Endothelial cell of umbilical vein (primary cell): ENCODE results near the gene COL4A1. TPM values are rescaled to one million over a fixed set of nuclear protein-coding genes. Genes with fewer than 3 reads are reported as not detected.

Experiments
- BruUV-seq: library from RNA; stranded (reverse); fragments of 400-500 nt; replicated peaks from 2 replicates; lab custom pipeline; 2021; lab: Mats Ljungman, UMichigan
- CTCF ChIA-PET: fragments of 300-600, 350-600 bp; sonication (Branson Sonifier 250); formaldehyde crosslinking; loops from one replicate; lab custom pipeline; 2021; ENCODE audit warnings: antibody characterized with exemption, inconsistent platforms; lab: Charles Lee
- POLR2A ChIA-PET: fragments of 300-600, 350-600 bp; sonication (Branson Sonifier 250); formaldehyde crosslinking; loops from one replicate; lab custom pipeline; 2021; ENCODE audit warnings: antibody characterized with exemption, inconsistent platforms; lab: Charles Lee
- DNase-seq: peaks from one replicate; pipeline ENCODE4 v3.0.0-alpha.2; 2011; ENCODE audit warnings: low read depth, low spot score
- FAIRE-seq: peaks from 2 replicates; lab custom pipeline; 2011; peaks lifted over from hg19 to GRCh38; lab: Jason Lieb, UNC
- H2AFZ ChIP-seq: 2 replicates; pipeline ENCODE4 v1.6.0; 2012; ENCODE audit warnings: low read depth, low read length, control low read depth, inconsistent platforms
- H3K27ac ChIP-seq: 2 replicates; pipeline ENCODE4 v1.5.1; 2011; ENCODE audit warnings: low read depth, mild to moderate bottlenecking, control low read depth, low read length, moderate library complexity; ENCODE audit not compliant: insufficient read depth
- H3K27me3 ChIP-seq, 2 experiments: 2 replicates each; pipeline versions ENCODE4 v1.6.0 to v1.6.1; 2011; ENCODE audit warnings: low read length in 2 of 2, mixed read lengths in 1 of 2; ENCODE audit not compliant: control insufficient read depth in 2 of 2, insufficient read depth in 2 of 2
- H3K36me3 ChIP-seq, 2 experiments: 2 replicates in 1 of 2; 3 replicates in 1 of 2; pipeline ENCODE4 v1.5.1; 2011; ENCODE audit warnings: low read length in 2 of 2, mild to moderate bottlenecking in 1 of 2, moderate library complexity in 1 of 2; ENCODE audit not compliant: control insufficient read depth in 2 of 2, insufficient read depth in 2 of 2; ENCODE audit errors: extremely low read depth in 1 of 2
- H3K4me1 ChIP-seq: 3 replicates; pipeline ENCODE4 v1.5.1; 2011; ENCODE audit warnings: mild to moderate bottlenecking, low read length; ENCODE audit not compliant: control insufficient read depth, insufficient read depth; ENCODE audit errors: extremely low read depth
- H3K4me2 ChIP-seq: 2 replicates; pipeline ENCODE4 v1.6.1; 2011; ENCODE audit warnings: low read length, control low read depth, mixed read lengths; ENCODE audit not compliant: insufficient read depth
- H3K4me3 ChIP-seq, 3 experiments: fragments of 200-600 bp in 1 of 3; sonication (generic), shearing (Covaris generic) in 1 of 3; replicated peaks in 1 of 3; 2 replicates each; pipeline ENCODE4 v1.5.1; 2011 to 2016; ENCODE audit warnings: control low read depth in 3 of 3, low read length in 3 of 3, mild to moderate bottlenecking in 2 of 3, inconsistent platforms in 1 of 3, low read depth in 1 of 3, moderate library complexity in 1 of 3; ENCODE audit not compliant: insufficient read depth in 1 of 3
- H3K79me2 ChIP-seq: 2 replicates; pipeline ENCODE4 v1.6.0; 2012; ENCODE audit warnings: low read length, inconsistent platforms; ENCODE audit not compliant: control insufficient read depth, insufficient read depth
- H3K9ac ChIP-seq: replicated peaks from 2 replicates; pipeline ENCODE3; 2011; ENCODE audit warnings: low read length, control low read depth; ENCODE audit not compliant: insufficient read depth; ENCODE audit errors: extremely low read depth
- H3K9me1 ChIP-seq: replicated peaks from 3 replicates; pipeline ENCODE4 v1.6.0; 2011; ENCODE audit warnings: mild to moderate bottlenecking, low read length; ENCODE audit not compliant: control insufficient read depth, insufficient read depth; ENCODE audit errors: extremely low read depth
- H3K9me3 ChIP-seq: replicated peaks from 2 replicates; pipeline ENCODE4 v1.5.1; 2012; ENCODE audit warnings: low read length, inconsistent platforms; ENCODE audit not compliant: control insufficient read depth, insufficient read depth
- H4K20me1 ChIP-seq: replicated peaks from 2 replicates; pipeline ENCODE3; 2011; ENCODE audit warnings: mild to moderate bottlenecking, low read length; ENCODE audit not compliant: control insufficient read depth, insufficient read depth; ENCODE audit errors: extremely low read depth
- EZH2 ChIP-seq: IDR thresholded peaks from 2 replicates; pipeline ENCODE4 v1.6.1; 2012; ENCODE audit warnings: borderline replicate concordance, low read depth, mild to moderate bottlenecking, moderate library complexity, low read length, inconsistent platforms; ENCODE audit not compliant: severe bottlenecking
- FOS ChIP-seq: IDR thresholded peaks from 2 replicates; pipeline ENCODE4 v1.6.1; 2011; ENCODE audit warnings: mild to moderate bottlenecking, low read length, moderate library complexity, borderline replicate concordance; ENCODE audit not compliant: insufficient read depth
- GATA2 ChIP-seq: IDR thresholded peaks from 2 replicates; pipeline ENCODE4 v1.7.0; 2011; ENCODE audit warnings: low read depth, mild to moderate bottlenecking, moderate library complexity, mixed read lengths, low read length; ENCODE audit not compliant: insufficient read length, insufficient read depth
- JUN ChIP-seq: IDR thresholded peaks from 2 replicates; pipeline ENCODE4 v1.6.1; 2011; ENCODE audit warnings: borderline replicate concordance, low read depth; ENCODE audit not compliant: insufficient read length, insufficient read depth
- MAX ChIP-seq: IDR thresholded peaks from 2 replicates; pipeline ENCODE4 v1.6.1; 2011; ENCODE audit not compliant: insufficient read depth, insufficient read length
- MYC ChIP-seq: IDR thresholded peaks from one replicate; pipeline ENCODE4 v1.6.1; 2011; ENCODE audit warnings: mild to moderate bottlenecking, low read depth, low read length
- POLR2A ChIP-seq: IDR thresholded peaks from 2 replicates; pipeline ENCODE4 v1.6.1; 2012; ENCODE audit warnings: low read depth, mild to moderate bottlenecking, control low read depth, low read length
- POLR2AphosphoS5 ChIP-seq: IDR thresholded peaks from 2 replicates; pipeline ENCODE4 v1.6.1; 2012; ENCODE audit warnings: low read depth, mild to moderate bottlenecking, control low read depth, low read length, moderate library complexity; ENCODE audit not compliant: insufficient read depth
- dilution Hi-C: fragments of 300-500 bp; cut with MboI; formaldehyde crosslinking; loops from one replicate; pipeline ENCODE4 v1.15.0; 2019; ENCODE audit warnings: low sequenced_read_pairs; ENCODE audit not compliant: extremely low pct_ligation_motif_present
- intact Hi-C: fragments of 100-400 bp; cut with micrococcal nuclease; formaldehyde crosslinking; loops from one replicate; pipeline ENCODE4 v1.10.0; 2022
- polyA plus RNA-seq, 4 experiments: library from polyadenylated mRNA; depleted of rRNA in 3 of 4; stranded (reverse) in 3 of 4; unstranded in 1 of 4; fragments of >200 nt; gene quantifications; 2 replicates each; pipeline versions ENCODE4 v1.2.1 to v1.2.3, GENCODE V29; 2011 to 2012; ENCODE audit warnings: missing spikeins in 1 of 4
- total RNA-seq: library from RNA; stranded (reverse); gene quantifications from 2 replicates; pipeline ENCODE4 v1.2.3, GENCODE V29; 2021
- TF ChIP-seq, protein P1 (sequence below), 2 donors: IDR thresholded peaks; 1 replicate in 1 of 2; 2 replicates in 1 of 2; pipeline ENCODE4 v1.5.1; 2011; ENCODE audit warnings: low read length in 2 of 2, mild to moderate bottlenecking in 2 of 2, moderate library complexity in 2 of 2, control low read depth in 1 of 2, inconsistent platforms in 1 of 2, low read depth in 1 of 2; ENCODE audit not compliant: insufficient read depth in 1 of 2; ENCODE audit errors: extremely low read depth in 1 of 2

COL4A1 gene
- total and polyA plus RNA-seq, 2 donors (not counting 3 experiments of a cell fraction or from before 2014, with no cell fraction given): 384 to 1,119 TPM

DNA sequence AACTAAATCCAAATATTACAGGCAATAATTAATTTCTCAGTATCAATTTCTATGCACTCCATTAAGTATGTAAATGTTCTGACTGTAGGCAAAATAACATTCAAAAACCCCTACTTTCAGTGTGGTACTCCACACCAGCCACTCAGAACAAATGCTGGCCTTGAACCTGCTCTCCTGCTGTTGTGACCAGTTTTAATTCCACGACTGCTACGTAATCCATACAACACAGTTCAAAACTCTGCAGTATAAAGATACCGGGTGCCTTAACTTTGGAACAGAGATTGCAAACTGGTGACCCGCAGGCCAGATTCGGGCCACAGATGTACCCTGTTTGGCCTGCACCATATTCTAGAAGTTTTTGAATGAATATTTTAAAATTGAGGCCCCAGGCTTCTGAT lies 30.4 kb downstream of the COL4A1 start:
- Histone ChIP-seq H4K20me1 (peaks cover 16% of the 10 kb centered on the region), H3K9me1 (peaks cover 3% of the 10 kb centered on the region), H2AFZ (no peak overlapping the region), H3K9ac (no peak overlapping the region), H3K9me3 (no peaks in the 10 kb centered on the region), H3K36me3 (peaks cover 2 to 8% of the 10 kb centered on the region in 2 experiments), H3K79me2 (peaks cover 50% of the 10 kb centered on the region), H3K27ac (no peak overlapping the region), H3K4me2 (no peak overlapping the region), H3K27me3 (no peaks in the 10 kb centered on the region), H3K4me3 (no peak overlapping the region), H3K4me1 (no peaks in the 10 kb centered on the region)
- CTCF ChIA-PET: interaction anchor here (1.2 to 2.8 kb wide), 2 partner anchors 18 to 30 kb away, joined by 4 to 10 read pairs; no protein-coding TSS in a partner anchor
- intact Hi-C loops: no loop called here
- POLR2A ChIA-PET: no interaction called here
- no peak for FAIRE-seq
- TF ChIP-seq GATA2: no peak
- TF ChIP-seq FOS: no peak
- TF ChIP-seq JUN: no peak
- no peak for TF ChIP-seq POLR2A
- no peak for TF ChIP-seq EZH2
- TF ChIP-seq POLR2AphosphoS5: no peak
- TF ChIP-seq, protein P1, sequence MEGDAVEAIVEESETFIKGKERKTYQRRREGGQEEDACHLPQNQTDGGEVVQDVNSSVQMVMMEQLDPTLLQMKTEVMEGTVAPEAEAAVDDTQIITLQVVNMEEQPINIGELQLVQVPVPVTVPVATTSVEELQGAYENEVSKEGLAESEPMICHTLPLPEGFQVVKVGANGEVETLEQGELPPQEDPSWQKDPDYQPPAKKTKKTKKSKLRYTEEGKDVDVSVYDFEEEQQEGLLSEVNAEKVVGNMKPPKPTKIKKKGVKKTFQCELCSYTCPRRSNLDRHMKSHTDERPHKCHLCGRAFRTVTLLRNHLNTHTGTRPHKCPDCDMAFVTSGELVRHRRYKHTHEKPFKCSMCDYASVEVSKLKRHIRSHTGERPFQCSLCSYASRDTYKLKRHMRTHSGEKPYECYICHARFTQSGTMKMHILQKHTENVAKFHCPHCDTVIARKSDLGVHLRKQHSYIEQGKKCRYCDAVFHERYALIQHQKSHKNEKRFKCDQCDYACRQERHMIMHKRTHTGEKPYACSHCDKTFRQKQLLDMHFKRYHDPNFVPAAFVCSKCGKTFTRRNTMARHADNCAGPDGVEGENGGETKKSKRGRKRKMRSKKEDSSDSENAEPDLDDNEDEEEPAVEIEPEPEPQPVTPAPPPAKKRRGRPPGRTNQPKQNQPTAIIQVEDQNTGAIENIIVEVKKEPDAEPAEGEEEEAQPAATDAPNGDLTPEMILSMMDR (IDR thresholded peaks at IDR 0.05; ENCODE audit: extremely low read depth in 1 of 2, insufficient read depth in 1 of 2, low read depth in 1 of 2, low read length in 2 of 2): no peak
- no peak for TF ChIP-seq MAX
- TF ChIP-seq MYC: no peak
- DNase-seq: no peak
- dilution Hi-C loops: no loop called here
- no TSS peak for BruUV-seq
